ENCODE results near the gene ZNF473. TPM values are rescaled to one million over a fixed set of nuclear protein-coding genes. Genes with fewer than 3 reads are reported as not detected.
"Not testable (repeated sequence)": the region's sequence is repeated elsewhere in the genome, so short reads cannot be mapped to it uniquely, and the experiment has no call there.

ZNF473 gene
- total RNA-seq, 2 experiments from 2014 or later, result 8.3 to 9.0 TPM

GRCh38 chr19:50058425-50058824 lies 32.6 kb downstream of the ZNF473 start:
- Mint-ChIP-seq H3K36me3 (ENCODE audit: low read depth) (peaks cover 2% of the 10 kb centered on the region), H3K27me3 (ENCODE audit: low read depth) (no peaks in the 10 kb centered on the region), H3K4me1 (ENCODE audit: low read depth) (no peaks in the 10 kb centered on the region), H3K9me3 (ENCODE audit: insufficient read depth) (peaks cover 29% of the 10 kb centered on the region), H3K27ac (no peak overlapping the region), H3K4me3 (no peak overlapping the region)
- ChIA-PET POLR2A (no interaction called here), CTCF (no interaction called here)
- ATAC-seq (no peak), DNase-seq (no peak)

DNA sequence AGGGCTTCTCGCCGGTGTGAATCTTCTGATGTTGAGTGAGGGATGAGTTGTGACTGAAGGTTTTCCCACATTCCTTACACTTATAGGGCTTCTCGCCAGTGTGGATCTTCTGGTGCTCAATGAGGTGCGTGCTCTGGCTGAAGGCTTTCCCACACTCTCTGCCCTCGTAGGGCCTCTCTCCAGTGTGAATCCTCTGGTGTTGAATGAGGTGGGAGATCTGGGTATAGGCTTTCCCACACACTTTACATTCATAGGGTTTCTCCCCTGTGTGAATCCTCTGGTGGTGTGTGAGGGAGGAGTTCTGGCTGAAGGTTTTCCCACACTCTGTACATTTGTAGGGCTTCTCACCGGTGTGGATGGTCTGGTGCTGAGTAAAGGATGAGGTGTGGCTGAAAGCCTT lies 33.2 kb downstream of the ZNF473 start:
- Mint-ChIP-seq H3K4me3 (no peak overlapping the region), H3K27me3 (ENCODE audit: low read depth) (no peaks in the 10 kb centered on the region), H3K4me1 (ENCODE audit: low read depth) (no peaks in the 10 kb centered on the region), H3K9me3 (ENCODE audit: insufficient read depth) (peaks cover 25% of the 10 kb centered on the region), H3K27ac (no peak overlapping the region), H3K36me3 (ENCODE audit: low read depth) (peaks cover 2% of the 10 kb centered on the region)
- ChIA-PET CTCF (no interaction called here), POLR2A (no interaction called here)
- DNase-seq (no peak), ATAC-seq (no peak)

DNA sequence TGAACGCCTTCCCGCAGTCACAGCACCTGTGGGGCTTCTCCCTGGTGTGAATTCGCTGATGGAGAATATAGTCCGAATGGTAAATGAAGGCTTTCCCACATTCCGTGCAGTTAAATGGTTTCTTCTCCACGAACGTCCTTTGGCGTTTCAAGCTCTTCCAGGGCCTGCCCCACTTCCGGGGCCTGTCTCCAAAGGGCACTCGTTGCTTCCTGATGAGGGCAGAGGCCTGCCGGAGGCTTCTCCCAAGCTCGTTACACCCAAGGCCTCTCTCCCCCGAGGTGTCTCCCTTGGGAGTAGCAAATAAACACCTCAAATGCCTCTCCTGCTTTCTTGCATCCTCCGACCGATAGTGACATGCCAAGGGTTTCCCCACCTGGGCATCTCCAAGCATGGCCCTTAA lies 34.3 kb downstream of the ZNF473 start:
- Mint-ChIP-seq H3K27me3 (ENCODE audit: low read depth) (no peaks in the 10 kb centered on the region), H3K9me3 (ENCODE audit: insufficient read depth) (peaks cover 23% of the 10 kb centered on the region), H3K27ac (no peak overlapping the region), H3K4me3 (no peak overlapping the region), H3K4me1 (ENCODE audit: low read depth) (no peaks in the 10 kb centered on the region), H3K36me3 (ENCODE audit: low read depth) (peaks cover 2% of the 10 kb centered on the region)
- no peak for DNase-seq
- CTCF ChIA-PET, result no interaction called here
- ATAC-seq, result no peak
- POLR2A ChIA-PET, result no interaction called here

DNA sequence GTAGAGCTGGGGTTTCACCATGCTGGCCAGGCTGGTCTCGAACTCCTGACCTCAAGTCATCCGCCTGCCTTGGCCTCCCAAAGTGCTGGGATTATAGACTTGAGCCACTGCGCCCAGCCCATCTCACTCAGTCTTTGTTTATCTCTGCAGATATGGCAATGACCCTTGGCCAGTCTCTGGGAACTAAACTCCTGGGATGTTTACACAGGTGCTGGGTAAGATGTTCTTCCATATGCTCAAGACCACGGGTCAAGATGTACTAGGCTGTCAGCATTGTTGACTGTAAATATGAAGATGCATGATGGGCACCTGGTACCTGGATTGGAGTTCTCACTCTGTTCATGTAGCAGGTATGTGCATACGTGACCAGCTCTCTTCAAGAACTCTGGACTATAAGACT lies 35.8 kb downstream of the ZNF473 start:
- Mint-ChIP-seq H3K9me3 (ENCODE audit: insufficient read depth) (peaks cover 23% of the 10 kb centered on the region), H3K4me3 (no peak overlapping the region), H3K27ac (no peak overlapping the region), H3K27me3 (ENCODE audit: low read depth) (no peaks in the 10 kb centered on the region), H3K4me1 (ENCODE audit: low read depth) (no peaks in the 10 kb centered on the region), H3K36me3 (ENCODE audit: low read depth) (peaks cover 2% of the 10 kb centered on the region)
- ATAC-seq (no peak), DNase-seq (no peak)
- ChIA-PET CTCF (no interaction called here), POLR2A (no interaction called here)

DNA sequence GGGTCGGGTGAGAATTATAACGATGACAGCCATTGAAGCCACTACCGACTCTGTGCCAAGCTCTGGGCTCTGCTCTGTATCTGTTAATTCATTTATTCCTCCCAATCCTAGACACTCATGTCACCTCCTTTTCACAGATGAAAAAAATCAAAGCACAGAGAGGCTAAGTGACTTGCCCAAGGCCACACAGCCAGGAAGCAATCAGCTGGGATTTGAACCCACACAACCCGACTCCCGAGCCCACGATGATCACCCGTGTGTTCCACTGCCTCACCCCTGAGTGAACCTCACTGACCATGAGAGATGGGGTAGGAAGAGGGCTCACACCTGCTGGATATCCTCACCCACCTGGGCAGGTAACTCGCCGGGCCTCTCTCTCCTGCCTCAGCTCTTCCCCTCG lies 40.1 kb downstream of the ZNF473 start:
- peaks cover 4% of the 10 kb centered on the region for H3K9me3 Mint-ChIP-seq (ENCODE audit: insufficient read depth)
- ChIA-PET POLR2A (no interaction called here), CTCF (no interaction called here)
- H3K4me3 Mint-ChIP-seq, result no peak overlapping the region
- DNase-seq, result no peak
- no peaks in the 10 kb centered on the region for H3K36me3 Mint-ChIP-seq (ENCODE audit: low read depth)
- ATAC-seq, result no peak
- H3K27me3 Mint-ChIP-seq (ENCODE audit: low read depth), result peaks cover 2% of the 10 kb centered on the region
- H3K4me1 Mint-ChIP-seq (ENCODE audit: low read depth), result no peaks in the 10 kb centered on the region
- H3K27ac Mint-ChIP-seq, result no peak overlapping the region

DNA sequence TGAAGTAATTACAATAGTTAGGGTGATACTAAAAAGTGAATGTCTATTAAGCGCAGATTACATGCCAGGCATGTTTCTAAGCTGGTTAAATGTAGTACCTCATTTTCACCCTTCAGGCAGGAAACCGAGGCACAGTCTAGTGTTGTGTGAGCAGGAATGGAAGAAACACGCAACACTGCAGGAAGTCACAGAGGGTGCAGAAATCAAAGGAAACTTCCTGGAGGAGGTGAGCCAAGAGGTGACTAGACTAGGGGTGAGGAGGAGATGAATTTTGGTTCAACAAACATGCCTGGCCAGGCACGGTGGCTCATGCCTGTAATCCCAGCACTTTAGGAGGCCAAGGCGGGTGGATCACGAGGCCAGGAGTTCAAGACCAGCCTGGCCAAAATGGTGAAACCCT lies 41.8 kb downstream of the ZNF473 start:
- POLR2A ChIA-PET, result no interaction called here

GRCh38 chr19:50068382-50068781 lies 42.6 kb downstream of the ZNF473 start:
- H3K27ac Mint-ChIP-seq; H3K9me3 Mint-ChIP-seq (ENCODE audit: insufficient read depth); H3K36me3 Mint-ChIP-seq (ENCODE audit: low read depth); DNase-seq; POLR2A ChIA-PET; ATAC-seq; H3K27me3 Mint-ChIP-seq (ENCODE audit: low read depth); H3K4me1 Mint-ChIP-seq (ENCODE audit: low read depth); CTCF ChIA-PET; H3K4me3 Mint-ChIP-seq: not testable (repeated sequence)

More for the DNA sequence above, 41.8 kb downstream of the ZNF473 start:
- Mint-ChIP-seq H3K36me3 (ENCODE audit: low read depth) (no peaks in the 10 kb centered on the region), H3K27ac (no peak overlapping the region), H3K9me3 (ENCODE audit: insufficient read depth) (no peaks in the 10 kb centered on the region), H3K27me3 (ENCODE audit: low read depth) (peaks cover 2% of the 10 kb centered on the region), H3K4me1 (ENCODE audit: low read depth) (no peaks in the 10 kb centered on the region), H3K4me3 (no peak overlapping the region)
- CTCF ChIA-PET, result no interaction called here
- DNase-seq (no peak), ATAC-seq (no peak)

- CTCF ChIA-PET; DNase-seq; H3K27ac Mint-ChIP-seq; H3K27me3 Mint-ChIP-seq (ENCODE audit: low read depth); H3K36me3 Mint-ChIP-seq (ENCODE audit: low read depth); ATAC-seq; H3K4me1 Mint-ChIP-seq (ENCODE audit: low read depth); H3K9me3 Mint-ChIP-seq (ENCODE audit: insufficient read depth); POLR2A ChIA-PET; H3K4me3 Mint-ChIP-seq: not testable (repeated sequence)
Measured at GRCh38 chr19:50075076-50075475, 49.3 kb downstream of the ZNF473 start.

- H3K4me1 Mint-ChIP-seq (ENCODE audit: low read depth); H3K36me3 Mint-ChIP-seq (ENCODE audit: low read depth); ATAC-seq; DNase-seq; H3K27ac Mint-ChIP-seq; CTCF ChIA-PET; H3K9me3 Mint-ChIP-seq (ENCODE audit: insufficient read depth); POLR2A ChIA-PET; H3K4me3 Mint-ChIP-seq; H3K27me3 Mint-ChIP-seq (ENCODE audit: low read depth): not testable (repeated sequence)
Measured at GRCh38 chr19:50075644-50076372, 50.0 kb downstream of the ZNF473 start.

DNA sequence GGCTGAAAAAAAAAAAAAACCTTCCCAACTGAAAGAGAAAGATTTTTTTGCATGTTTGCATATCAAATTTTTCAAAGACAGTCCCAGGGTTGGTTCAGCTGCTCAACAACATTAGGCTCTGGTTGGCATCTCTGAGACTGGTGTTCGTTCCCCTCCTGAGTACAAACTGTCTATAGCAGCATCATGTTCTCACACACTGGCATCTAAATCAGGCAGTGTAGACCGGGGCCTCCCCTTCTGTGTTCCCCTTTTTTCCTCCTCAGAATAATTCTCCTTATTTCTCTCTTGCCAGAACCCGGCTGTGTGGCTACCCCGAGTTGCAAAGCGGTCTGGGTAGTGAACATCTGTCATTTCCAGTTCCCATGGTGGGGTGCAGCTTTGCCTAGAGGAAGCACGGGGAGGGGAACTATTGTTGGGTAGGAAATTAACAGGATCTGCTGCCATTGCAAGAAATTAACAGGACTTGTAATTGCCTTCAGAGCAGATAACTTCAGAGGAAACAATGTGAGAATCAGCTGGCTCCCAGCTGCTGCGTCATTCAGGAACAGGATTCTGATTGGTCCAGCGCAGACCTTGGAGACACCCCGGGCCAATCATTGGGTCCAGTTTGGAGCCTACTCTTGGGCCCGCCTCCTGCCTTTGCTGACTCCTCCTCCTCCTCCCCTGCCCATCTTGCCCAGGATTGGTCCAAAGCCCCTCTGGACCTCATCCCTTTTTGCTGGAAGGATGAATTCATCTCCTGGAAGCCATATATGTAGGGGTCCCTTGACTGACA lies 51.0 kb downstream of the ZNF473 start:
- POLR2A ChIA-PET; H3K36me3 Mint-ChIP-seq (ENCODE audit: low read depth); H3K27ac Mint-ChIP-seq; H3K4me3 Mint-ChIP-seq; ATAC-seq; H3K27me3 Mint-ChIP-seq (ENCODE audit: low read depth); H3K4me1 Mint-ChIP-seq (ENCODE audit: low read depth); CTCF ChIA-PET; DNase-seq; H3K9me3 Mint-ChIP-seq (ENCODE audit: insufficient read depth): not testable (repeated sequence)

GRCh38 chr19:50079014-50079413 lies 53.2 kb downstream of the ZNF473 start:
- DNase-seq; H3K27ac Mint-ChIP-seq; H3K4me1 Mint-ChIP-seq (ENCODE audit: low read depth); CTCF ChIA-PET; H3K9me3 Mint-ChIP-seq (ENCODE audit: insufficient read depth); POLR2A ChIA-PET; ATAC-seq; H3K4me3 Mint-ChIP-seq; H3K36me3 Mint-ChIP-seq (ENCODE audit: low read depth); H3K27me3 Mint-ChIP-seq (ENCODE audit: low read depth): not testable (repeated sequence)

DNA sequence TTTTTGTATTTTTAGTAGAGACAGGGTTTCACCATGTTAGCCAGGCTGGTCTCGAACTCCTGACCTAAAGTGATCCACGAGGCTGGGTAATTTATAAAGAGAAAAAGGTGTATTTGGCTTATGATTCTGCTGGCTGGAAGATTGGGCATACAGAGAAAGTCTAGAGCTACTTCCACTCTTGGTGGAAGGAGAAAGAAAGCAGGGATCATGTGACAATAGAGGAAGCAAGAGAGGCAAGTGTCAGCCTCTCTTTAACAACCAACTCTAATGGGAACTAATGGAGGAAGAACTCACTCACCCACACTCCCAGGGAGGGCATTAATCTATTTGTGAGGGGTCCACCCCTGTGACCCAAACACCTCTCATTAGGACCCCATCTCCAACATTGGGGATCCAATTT lies 58.6 kb downstream of the ZNF473 start:
- DNase-seq; H3K36me3 Mint-ChIP-seq (ENCODE audit: low read depth); ATAC-seq; H3K4me1 Mint-ChIP-seq (ENCODE audit: low read depth); POLR2A ChIA-PET; H3K9me3 Mint-ChIP-seq (ENCODE audit: insufficient read depth); H3K27me3 Mint-ChIP-seq (ENCODE audit: low read depth); CTCF ChIA-PET; H3K4me3 Mint-ChIP-seq; H3K27ac Mint-ChIP-seq: not testable (repeated sequence)

DNA sequence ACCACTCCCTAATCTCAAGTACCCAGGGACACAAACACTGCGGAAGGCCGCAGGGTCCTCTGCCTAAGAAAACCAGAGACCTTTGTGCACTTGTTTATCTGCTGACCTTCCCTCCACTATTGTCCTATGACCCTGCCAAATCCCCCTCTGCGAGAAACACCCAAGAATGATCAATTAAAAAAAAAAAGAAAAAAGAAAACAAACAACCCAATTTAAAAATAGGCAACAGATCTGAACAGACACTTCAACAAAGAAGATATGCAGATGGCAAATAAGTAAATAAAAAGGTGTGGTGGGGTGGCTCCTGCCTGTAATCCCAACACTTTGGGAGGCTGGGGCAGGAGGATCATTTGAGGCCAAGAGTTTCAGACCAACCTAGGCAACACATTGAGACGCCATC lies 61.3 kb downstream of the ZNF473 start:
- H3K4me1 Mint-ChIP-seq (ENCODE audit: low read depth); H3K36me3 Mint-ChIP-seq (ENCODE audit: low read depth); H3K9me3 Mint-ChIP-seq (ENCODE audit: insufficient read depth); CTCF ChIA-PET; POLR2A ChIA-PET; ATAC-seq; H3K27me3 Mint-ChIP-seq (ENCODE audit: low read depth); H3K4me3 Mint-ChIP-seq; DNase-seq; H3K27ac Mint-ChIP-seq: not testable (repeated sequence)
